T-helper 22 cell (primary cell): ENCODE data around the gene SH3BGR.

ENCODE experiments used
- DNase-seq: peaks from one replicate; pipeline ENCODE4 v3.0.0-alpha.2; 2020; ENCODE audit warnings: low read depth

SH3BGR gene

GRCh38 chr21:39552856-39553255 is 101.1 kb downstream of the SH3BGR start:
- DNase-seq: no peak

- no peak for DNase-seq
Observed at GRCh38 chr21:39553331-39553730, 101.6 kb downstream of the SH3BGR start.

- DNase-seq: no peak
Observed at GRCh38 chr21:39555911-39556590, 104.3 kb downstream of the SH3BGR start.

GRCh38 chr21:39559511-39559910 is 107.7 kb downstream of the SH3BGR start:
- no peak for DNase-seq

- no peak for DNase-seq
Observed at GRCh38 chr21:39561140-39561539, 109.4 kb downstream of the SH3BGR start.

- DNase-seq: no peak
Observed at GRCh38 chr21:39562791-39563770, 111.3 kb downstream of the SH3BGR start.

- no peak for DNase-seq
Observed at GRCh38 chr21:39564200-39564599, 112.4 kb downstream of the SH3BGR start.
